ENCODE results near the gene TNFRSF1A. TPM values are rescaled to one million over a fixed set of nuclear protein-coding genes. Genes with fewer than 3 reads are reported as not detected.
A peak's percentile ranks its signal among the peaks of the same experiment; 100 is the strongest.

TNFRSF1A gene
- total RNA-seq (2022) (76.7 and 79.3 TPM in 2 replicates), Bru-seq, nascent RNA (percentile 84 among the genes with signal in this experiment), BruChase-seq, experiment 1, labeled RNA remaining after a 6-hour chase (percentile 86 among the genes with signal in this experiment), BruChase-seq, experiment 2, labeled RNA remaining after a 2-hour chase (percentile 88 among the genes with signal in this experiment)
- long read RNA-seq, transcript TNFRSF1A-201 (10 exons, 2,223 nt): major isoform, 65 of 78 reads
- long read RNA-seq, partial matches to known transcripts: 8 of 78 reads
- long read RNA-seq, other reads (novel, unspliced or antisense): 5 of 78 reads

DNA sequence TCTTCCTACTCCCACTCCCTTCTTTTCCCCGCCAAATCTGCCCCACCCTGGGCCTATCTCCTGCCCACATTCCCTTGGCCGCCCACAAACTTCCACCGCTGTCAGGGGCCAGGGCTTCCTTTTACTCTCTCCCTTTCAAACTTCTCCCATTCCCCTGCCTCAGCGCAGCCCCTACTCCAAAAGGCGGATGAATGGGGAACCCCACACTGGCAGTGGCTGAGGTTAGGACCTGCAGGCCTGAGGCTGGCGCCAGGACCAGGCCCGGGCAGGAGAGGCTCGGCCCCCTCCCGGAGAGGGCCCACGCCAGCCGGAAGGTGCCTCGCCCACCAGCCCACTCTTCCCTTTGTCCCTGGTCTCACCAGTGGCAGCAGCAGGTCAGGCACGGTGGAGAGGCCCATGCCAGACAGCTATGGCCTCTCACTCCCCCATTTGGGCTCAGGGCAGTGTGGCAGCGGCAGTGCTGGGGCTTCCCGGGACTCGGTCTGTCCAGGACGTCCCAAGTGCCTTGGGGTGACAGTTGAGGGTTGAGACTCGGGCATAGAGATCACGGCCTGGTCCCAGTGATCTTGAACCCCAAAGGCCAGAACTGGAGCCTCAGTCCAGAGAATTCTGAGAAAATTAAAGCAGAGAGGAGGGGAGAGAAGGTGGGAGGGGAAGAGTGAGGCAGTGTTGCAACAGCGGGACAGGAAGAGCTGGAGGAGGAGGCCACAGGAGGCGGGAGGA, at the start of gene TNFRSF1A:
TNFRSF1A (minus strand) TSS at position 660 of the 723 bp plus-strand sequence; CDS start at position 398, 262 bp downstream.
- Mint-ChIP-seq H3K9me3 (ENCODE audit: low read depth, unreplicated experiment) (no peaks in the 10 kb centered on the region), H3K27me3 (ENCODE audit: unreplicated experiment) (no peaks in the 10 kb centered on the region), H3K4me1 (ENCODE audit: low read depth, unreplicated experiment) (peaks cover 45% of the 10 kb centered on the region), H3K4me3 (ENCODE audit: low read depth, unreplicated experiment) (no peak within 1 kb of the TSS), H3K27ac (ENCODE audit: unreplicated experiment) (no peak within 1 kb of the TSS), H3K36me3 (ENCODE audit: insufficient read depth, unreplicated experiment) (peaks cover 18% of the 10 kb centered on the region)
- TF ChIP-seq, protein P1, sequence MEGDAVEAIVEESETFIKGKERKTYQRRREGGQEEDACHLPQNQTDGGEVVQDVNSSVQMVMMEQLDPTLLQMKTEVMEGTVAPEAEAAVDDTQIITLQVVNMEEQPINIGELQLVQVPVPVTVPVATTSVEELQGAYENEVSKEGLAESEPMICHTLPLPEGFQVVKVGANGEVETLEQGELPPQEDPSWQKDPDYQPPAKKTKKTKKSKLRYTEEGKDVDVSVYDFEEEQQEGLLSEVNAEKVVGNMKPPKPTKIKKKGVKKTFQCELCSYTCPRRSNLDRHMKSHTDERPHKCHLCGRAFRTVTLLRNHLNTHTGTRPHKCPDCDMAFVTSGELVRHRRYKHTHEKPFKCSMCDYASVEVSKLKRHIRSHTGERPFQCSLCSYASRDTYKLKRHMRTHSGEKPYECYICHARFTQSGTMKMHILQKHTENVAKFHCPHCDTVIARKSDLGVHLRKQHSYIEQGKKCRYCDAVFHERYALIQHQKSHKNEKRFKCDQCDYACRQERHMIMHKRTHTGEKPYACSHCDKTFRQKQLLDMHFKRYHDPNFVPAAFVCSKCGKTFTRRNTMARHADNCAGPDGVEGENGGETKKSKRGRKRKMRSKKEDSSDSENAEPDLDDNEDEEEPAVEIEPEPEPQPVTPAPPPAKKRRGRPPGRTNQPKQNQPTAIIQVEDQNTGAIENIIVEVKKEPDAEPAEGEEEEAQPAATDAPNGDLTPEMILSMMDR (IDR thresholded peaks at IDR 0.05; ENCODE audit: unreplicated experiment): no peak
- intact Hi-C loops (cut with micrococcal nuclease; ENCODE audit: unreplicated experiment): loop anchor here (10.0 kb wide), 1 partner anchor 193 kb away; the partner anchor contains the start of gene GAPDH
- CTCF ChIA-PET: interaction anchor here (0.6 to 1.6 kb wide), 3 partner anchors 18 to 31 kb away, joined by 3 to 5 read pairs (median 3); no protein-coding TSS in a partner anchor
- peak; percentile 65 for DNase-seq
- BruUV-seq (replicated peaks): TSS peak; percentile 57

DNA sequence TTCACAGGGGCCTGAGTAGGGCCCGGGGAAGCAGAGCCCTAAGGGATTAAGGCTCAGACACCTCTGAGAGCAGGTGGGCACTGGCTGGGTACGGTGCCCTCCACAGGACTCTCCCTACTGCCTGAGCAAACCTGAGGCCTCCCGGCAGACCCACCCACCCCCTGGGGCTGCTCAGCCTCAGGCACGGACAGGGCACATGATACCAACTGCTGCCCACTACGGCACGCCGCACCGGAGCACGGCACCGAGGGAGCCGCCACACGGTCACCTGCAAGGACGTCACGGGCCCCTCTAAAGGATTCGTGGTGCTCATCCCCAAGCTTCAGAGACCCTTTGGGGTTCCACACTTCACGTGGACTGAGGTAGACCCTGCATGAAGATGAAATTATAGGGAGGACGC, 49.1 kb upstream of the TNFRSF1A start:
- no peak for DNase-seq
- TF ChIP-seq, protein P1 (IDR thresholded peaks at IDR 0.05; ENCODE audit: unreplicated experiment): no peak
- intact Hi-C loops (cut with micrococcal nuclease; ENCODE audit: unreplicated experiment): no loop called here
- H3K9me3 Mint-ChIP-seq (ENCODE audit: low read depth, unreplicated experiment): no peaks in the 10 kb centered on the region
- H3K4me3 Mint-ChIP-seq (ENCODE audit: low read depth, unreplicated experiment): no peak overlapping the region
- H3K36me3 Mint-ChIP-seq (ENCODE audit: insufficient read depth, unreplicated experiment): peaks cover 78% of the 10 kb centered on the region
- no peaks in the 10 kb centered on the region for H3K27me3 Mint-ChIP-seq (ENCODE audit: unreplicated experiment)
- BruUV-seq (replicated peaks): no TSS peak
- CTCF ChIA-PET: no interaction called here
- peaks cover 27% of the 10 kb centered on the region for H3K4me1 Mint-ChIP-seq (ENCODE audit: low read depth, unreplicated experiment)
- peak overlapping the region; percentile 10 for H3K27ac Mint-ChIP-seq (ENCODE audit: unreplicated experiment)

DNA sequence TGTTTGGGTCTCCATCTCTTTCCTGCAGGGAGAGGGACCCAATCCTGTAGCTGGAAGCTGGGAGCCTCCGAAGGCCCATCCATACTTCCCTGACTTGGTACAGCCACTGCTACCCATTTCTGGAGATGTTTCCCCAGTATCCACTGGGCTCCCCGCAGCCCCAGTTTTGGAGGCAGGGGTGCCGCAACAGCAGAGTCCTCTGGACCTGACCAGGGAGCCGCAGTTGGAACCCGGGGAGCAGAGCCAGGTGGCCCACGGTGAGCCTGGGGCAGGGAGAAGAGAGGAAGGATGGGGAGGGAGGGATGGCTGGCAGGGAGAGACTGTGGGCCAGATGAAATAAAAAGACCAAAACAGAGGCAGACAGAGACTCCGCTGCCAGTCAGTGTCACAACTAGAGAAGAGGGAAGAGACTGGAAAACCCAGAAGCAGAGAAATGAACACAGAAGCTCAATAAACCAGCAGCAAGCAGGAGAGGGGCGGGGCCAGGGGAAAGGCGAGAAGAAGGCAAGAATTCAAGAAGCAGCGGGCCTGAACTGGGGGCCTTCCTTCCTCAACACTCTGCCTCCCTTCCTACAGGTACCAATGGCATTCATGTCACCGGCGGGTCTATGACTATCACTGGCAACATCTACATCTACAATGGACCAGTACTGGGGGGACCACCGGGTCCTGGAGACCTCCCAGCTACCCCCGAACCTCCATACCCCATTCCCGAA, 48.4 kb upstream of the TNFRSF1A start:
- TF ChIP-seq, protein P1 (IDR thresholded peaks at IDR 0.05; ENCODE audit: unreplicated experiment): no peak
- no peak for DNase-seq
- H3K27ac Mint-ChIP-seq (ENCODE audit: unreplicated experiment): peak overlapping the region; percentile 6
- H3K36me3 Mint-ChIP-seq (ENCODE audit: insufficient read depth, unreplicated experiment): peaks cover 84% of the 10 kb centered on the region
- intact Hi-C loops (cut with micrococcal nuclease; ENCODE audit: unreplicated experiment): no loop called here
- no TSS peak for BruUV-seq (replicated peaks)
- H3K9me3 Mint-ChIP-seq (ENCODE audit: low read depth, unreplicated experiment): no peaks in the 10 kb centered on the region
- no peak overlapping the region for H3K4me3 Mint-ChIP-seq (ENCODE audit: low read depth, unreplicated experiment)
- CTCF ChIA-PET: interaction anchor here (0.6 kb wide), 1 partner anchor 39 kb away, joined by 3 read pairs; no protein-coding TSS in a partner anchor
- H3K27me3 Mint-ChIP-seq (ENCODE audit: unreplicated experiment): no peaks in the 10 kb centered on the region
- peaks cover 27% of the 10 kb centered on the region for H3K4me1 Mint-ChIP-seq (ENCODE audit: low read depth, unreplicated experiment)

DNA sequence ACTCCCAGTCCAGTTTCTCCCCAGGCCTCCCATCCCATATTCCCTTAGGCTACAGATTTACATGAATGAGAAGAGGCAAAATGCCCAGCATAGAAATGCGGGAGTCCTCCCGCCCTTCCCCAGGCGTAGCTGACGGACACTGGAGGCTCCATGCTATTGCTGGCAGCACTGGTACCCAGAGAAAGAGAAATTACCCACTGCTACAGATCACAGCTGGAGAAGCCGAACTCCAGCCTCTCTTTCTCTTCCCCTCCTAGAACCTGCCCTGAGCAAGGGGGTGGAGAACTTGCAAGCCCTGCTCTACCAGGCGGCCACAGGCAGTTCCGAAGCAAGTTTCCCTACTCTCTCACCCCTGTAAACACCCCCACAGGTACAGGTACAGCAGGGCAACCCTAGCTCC, 45.7 kb upstream of the TNFRSF1A start:
- Mint-ChIP-seq H3K4me3 (ENCODE audit: low read depth, unreplicated experiment) (no peak overlapping the region), H3K36me3 (ENCODE audit: insufficient read depth, unreplicated experiment) (peaks cover 90% of the 10 kb centered on the region), H3K9me3 (ENCODE audit: low read depth, unreplicated experiment) (no peaks in the 10 kb centered on the region), H3K27me3 (ENCODE audit: unreplicated experiment) (no peaks in the 10 kb centered on the region), H3K4me1 (ENCODE audit: low read depth, unreplicated experiment) (peaks cover 40% of the 10 kb centered on the region), H3K27ac (ENCODE audit: unreplicated experiment) (peak overlapping the region; percentile 20)
- intact Hi-C loops (cut with micrococcal nuclease; ENCODE audit: unreplicated experiment): no loop called here
- CTCF ChIA-PET: no interaction called here
- DNase-seq: no peak
- no TSS peak for BruUV-seq (replicated peaks)
- TF ChIP-seq, protein P1 (IDR thresholded peaks at IDR 0.05; ENCODE audit: unreplicated experiment): no peak

All from Calu3 (cell line).